Activated CD8-positive, alpha-beta memory T cell treated with anti-CD3 and anti-CD28 coated beads, Interleukin-2, amount 50 U/mL, for 24 hours (primary cell): ENCODE results near the gene KNTC1.
"Not testable (repeated sequence)": the region's sequence is repeated elsewhere in the genome, so short reads cannot be mapped to it uniquely, and the experiment has no call there.

Source experiments
- DNase-seq: peaks from one replicate; pipeline ENCODE4 v3.0.0-alpha.2; 2020; ENCODE audit errors: extremely low read depth

KNTC1 gene

DNA sequence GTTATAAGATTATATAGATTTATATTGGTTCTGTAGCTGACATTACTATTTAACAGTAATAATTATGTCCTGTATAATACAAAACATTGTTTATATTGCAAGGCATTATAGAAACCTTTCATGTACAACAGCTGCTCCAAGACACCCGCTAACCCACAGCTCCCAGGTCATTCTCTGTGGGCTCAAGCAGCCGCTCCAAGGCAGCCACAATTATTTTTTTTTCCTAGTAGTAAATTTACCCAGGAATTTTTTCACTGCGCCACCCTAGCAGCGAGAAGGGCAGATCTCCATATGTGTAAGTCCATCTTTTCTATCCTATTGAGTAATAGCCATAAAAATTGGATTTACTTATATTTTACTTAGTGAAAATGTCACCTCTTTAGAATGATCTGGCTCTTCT, 36.3 kb downstream of the KNTC1 start:
- no peak for DNase-seq

DNA sequence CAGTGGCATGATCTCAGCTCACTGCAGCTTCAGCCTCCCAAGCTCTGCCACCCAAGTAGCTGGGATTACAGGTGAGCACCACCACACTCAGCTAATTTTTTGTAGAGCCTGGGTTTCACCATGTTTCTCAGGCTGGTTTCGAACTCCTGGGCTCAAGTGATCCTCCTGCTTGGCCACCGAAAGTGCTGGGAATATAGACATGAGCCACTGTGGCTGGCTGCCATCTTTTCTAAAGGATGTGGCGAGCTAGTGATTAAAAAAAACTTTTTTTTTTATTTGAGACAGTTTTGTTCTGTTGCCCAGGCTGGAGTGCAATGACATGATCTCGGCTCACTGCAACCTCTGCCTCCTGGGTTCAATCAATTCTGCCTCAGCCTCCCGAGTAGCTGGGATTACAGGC, 39.8 kb downstream of the KNTC1 start:
- DNase-seq: not testable (repeated sequence)

DNA sequence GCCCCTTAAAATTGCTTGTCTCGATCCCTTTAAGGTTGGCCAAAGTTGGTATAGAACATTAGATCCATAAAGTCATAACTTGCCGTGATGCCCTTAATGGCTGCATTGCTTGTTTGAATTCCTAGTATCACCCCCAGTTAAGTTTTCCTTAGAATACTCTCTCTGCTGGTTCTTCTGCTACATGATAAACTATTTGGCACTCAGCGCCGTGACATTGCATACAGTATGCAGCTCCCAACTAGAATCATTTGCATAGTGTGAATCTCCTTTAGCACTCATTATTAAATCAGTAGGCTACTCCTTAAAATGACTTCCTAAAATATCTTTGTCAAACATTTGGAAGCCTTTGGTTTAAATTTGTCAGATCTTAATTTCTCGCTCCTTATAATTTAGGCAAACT, 42.2 kb downstream of the KNTC1 start:
- no peak for DNase-seq

DNA sequence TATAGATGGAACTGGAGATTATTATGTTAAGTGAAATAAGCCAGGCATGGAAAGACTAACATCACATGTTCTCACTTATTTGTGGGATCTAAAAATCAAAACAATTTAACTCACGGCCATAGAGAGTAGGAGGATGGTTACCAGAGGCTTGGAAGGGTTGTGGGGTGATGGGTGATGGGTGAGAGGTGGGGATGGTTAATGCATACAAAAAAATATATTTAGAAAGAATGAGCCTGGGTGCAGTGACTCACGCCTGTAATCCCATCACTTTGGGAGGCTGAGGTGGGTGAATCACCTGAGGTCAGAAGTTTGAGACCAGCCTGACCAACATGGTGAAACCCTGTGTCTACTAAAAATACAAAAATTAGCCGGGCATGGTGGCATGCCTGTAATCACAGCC, 43.0 kb downstream of the KNTC1 start:
- DNase-seq: not testable (repeated sequence)

DNA sequence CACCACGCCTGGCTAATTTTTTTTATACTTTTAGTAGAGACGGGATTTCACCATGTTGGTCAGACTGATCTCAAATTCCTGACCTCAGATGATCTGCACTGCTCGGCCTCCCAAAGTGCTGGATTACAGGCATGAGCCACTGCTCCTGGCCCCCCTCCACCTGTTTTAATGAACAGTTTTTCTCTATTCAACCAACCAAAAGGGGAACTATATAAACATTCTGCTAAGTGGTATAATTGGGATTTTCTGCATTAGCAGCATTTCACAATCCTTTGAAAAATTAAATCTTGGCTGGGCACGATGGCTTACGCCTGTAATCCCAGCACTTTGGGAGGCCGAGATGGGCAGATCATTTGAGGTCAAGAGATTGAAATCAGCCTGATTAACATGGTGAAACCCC, 44.8 kb downstream of the KNTC1 start:
- DNase-seq: no peak

DNA sequence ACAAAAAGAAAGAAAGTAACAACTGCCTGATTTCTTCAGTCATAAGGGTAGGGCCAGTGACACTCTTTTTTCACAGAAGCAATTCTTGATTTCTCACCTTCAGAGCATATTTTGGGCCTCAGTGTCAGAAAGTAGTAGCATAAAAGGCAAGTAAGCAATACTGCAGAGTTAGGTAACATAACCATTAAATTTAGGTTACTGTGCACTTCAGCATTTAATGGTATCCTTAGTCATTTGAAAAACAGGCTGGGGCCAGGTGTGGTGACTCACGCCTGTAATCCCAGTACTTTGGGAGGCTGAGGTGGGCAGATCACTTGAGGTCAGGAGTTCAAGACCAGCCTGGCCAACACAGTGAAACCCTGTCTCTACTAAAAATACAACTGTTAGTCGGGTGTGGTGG, 56.2 kb downstream of the KNTC1 start:
- not testable (repeated sequence) for DNase-seq

DNA sequence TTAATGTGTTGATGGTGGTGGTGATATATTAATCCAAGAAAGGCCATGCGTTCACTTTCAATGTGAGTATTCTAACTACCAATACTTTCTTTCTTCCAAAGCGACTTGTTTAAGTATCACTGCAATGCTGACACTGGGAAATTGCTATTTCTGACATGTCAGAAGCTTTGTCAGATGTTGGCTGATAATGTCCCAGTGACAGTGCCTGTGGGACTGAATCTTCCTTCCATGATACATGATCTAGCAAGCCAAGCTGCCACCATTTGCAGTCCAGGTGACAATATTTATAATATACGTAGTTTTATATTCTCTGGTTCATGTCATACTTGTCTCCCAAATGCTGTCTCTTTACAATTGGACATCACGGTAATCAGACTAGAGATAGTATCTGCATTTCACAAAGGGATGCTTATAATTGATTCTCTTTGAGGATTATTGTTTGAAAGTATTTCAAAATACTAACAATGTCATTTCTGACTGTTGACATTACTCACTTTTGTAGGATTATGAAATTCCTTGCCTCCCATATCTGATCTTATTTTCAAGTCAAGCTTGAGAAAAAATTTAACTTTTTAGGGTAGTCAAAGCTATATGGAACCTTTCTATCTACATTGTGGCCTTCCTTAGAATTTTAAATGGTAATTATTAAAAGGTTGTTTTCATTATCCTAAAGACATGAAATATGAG, 57.3 kb downstream of the KNTC1 start:
- no peak for DNase-seq

DNA sequence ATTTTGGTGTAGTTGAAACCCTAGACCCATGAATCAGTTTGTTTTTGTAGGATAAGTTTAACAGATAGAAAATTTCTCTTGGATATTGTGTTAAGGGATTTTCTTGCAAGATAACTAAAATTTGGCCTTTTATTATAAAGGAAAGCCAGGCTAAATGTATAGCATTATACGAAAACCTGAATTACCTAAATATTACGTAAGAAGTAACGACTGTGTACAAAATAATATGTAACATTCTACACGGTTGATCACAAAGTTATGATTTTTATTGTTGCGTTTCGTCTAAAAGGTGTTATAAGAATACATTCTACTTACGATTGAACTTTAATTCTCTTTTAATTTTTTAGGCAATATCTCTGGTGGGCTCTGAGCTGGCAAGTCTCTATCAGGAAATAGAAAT, 63.9 kb downstream of the KNTC1 start:
- DNase-seq: no peak

DNA sequence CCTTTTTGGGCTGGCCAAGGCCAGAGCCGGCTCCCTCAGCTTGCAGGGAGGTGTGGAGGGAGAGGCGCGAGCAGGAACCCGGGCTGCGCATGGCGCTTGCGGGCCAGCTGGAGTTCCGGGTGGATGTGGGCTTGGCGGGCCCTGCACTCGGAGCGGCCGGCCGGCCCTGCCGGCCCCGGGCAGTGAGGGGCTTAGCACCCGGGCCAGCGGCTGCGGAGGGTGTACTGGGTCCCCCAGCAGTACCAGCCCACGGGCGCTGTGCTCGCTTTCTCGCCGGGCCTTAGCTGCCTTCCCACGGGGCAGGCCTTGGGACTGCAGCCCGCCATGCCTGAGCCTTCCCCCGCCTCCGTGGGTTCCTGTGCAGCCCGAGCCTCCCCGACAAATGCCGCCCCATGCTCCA, 64.9 kb downstream of the KNTC1 start:
- DNase-seq: not testable (repeated sequence)

DNA sequence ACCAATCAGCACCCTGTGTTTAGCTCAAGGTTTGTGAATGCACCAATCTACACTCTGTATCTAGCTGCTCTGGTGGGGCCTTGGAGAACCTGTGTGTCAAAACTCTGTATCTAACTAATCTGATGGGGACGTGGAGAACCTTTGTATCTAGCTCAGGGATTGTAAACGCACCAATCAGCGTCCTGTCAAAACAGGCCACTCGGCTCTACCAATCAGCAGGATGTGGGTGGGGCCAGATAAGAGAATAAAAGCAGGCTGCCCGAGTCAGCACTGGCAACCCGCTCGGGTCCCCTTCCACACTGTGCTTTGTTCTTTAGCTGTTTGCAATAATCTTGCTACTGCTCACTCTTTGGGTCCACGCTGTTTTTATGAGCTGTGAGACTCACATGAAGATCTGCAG, 65.5 kb downstream of the KNTC1 start:
- not testable (repeated sequence) for DNase-seq

DNA sequence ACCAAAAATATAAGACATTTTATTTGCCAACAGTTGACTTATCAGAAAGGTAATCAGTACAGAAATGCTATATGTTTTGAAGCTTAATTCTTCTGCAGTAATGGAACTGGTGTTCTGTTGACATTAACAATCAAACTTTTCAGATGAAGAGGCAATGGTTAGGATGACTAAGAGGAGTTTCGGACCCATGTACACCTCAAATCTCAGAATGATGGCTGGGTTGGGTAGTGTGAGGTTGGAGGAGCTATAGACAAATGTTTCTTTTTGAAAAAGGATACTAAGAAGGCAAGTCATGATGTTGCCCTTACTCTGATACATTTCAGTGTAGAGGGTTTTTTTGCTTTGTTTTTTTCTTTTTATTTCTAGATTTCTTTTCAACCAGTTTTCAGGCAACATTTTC, 66.9 kb downstream of the KNTC1 start:
- no peak for DNase-seq

DNA sequence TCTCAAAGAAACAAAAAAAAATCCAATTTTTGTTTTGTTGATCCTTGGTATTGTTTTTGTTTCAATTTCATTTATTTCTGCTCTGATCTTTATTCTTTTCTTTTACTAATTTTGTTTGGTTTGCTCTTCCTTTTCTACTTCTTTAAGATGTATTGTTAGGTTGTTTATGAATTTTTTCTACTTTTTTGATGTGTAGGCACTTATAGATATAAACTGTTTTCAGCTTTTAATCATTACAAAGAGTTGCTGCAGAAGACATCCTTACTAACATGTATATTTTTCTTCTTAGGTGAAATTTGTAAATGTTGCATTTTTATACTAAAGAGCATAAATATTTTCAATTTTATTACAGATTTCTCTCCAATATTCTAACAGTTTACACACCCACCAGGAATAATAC, 69.8 kb downstream of the KNTC1 start:
- no peak for DNase-seq

DNA sequence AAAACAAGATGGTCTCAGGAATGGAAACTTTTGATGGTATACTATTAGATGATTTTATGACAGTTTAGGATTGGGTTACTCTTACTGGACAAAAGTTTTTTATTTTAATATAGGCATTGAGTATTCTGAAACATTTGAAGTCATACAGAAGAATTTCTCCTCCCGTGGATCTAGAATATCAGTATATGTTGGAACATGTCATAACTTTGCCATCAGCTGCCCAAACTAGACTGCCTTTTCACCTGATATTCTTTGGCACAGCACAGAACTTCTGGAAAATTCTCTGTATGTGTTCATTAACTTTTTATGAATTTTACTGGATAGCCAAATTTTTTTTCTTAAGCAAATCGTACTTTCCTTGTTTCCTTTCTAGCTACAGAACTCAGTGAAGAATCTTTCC, 75.4 kb downstream of the KNTC1 start:
- no peak for DNase-seq

DNA sequence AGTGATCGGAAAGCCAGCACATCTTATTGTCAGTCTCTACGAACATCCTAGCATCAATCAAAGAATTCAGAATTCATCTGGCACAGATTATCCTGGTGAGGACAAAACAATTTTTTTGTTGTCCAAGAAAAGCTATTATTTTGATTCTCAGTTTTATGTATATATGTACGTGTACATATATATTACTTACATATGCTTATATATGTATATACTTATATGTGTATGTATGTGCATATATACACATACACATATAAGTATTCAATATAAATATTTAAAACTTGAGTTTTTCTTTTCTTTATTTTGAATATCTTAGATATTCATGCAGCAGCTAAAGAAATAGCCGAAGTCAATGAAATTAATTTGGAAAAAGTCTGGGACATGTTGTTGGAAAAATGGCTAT, 77.9 kb downstream of the KNTC1 start:
- no peak for DNase-seq

DNA sequence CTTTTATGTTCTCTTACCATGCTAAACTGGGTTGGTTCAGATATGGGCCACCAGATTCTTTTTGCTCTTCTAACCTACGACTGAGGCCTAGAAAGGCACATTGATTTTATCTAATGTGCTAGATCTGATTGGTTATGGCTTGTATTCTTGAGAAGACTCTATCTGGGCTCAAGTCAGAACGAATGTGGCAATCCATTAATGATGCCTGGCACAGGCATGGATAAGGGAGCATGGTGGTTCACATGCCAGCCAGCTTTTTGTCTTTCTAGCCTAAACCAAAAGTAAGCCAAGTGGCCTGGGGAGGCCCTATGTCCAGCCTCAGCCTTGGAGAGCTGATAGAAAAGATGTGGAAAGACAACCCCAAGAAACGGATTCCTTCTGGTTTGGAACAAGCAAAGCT, 82.7 kb downstream of the KNTC1 start:
- no peak for DNase-seq

DNA sequence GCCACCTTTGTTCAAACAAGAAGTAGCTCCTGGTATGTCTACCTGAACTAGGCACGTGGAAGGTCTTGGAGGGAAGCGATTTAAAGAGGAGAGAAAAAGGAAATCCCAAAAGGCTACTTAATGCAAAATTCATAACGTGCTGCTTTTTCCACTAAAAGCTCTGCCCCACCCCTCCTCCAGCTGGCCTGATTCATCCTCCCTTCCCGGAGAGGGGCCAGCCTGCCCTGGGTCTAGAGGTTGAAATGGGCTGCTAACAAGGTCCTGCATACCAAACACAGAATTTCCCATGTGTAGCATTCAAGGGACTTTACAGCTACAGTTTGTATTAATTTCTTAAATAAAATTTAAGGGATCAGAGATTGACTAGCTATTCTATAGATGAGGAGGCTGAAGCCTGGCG, 83.2 kb downstream of the KNTC1 start:
- DNase-seq: no peak

DNA sequence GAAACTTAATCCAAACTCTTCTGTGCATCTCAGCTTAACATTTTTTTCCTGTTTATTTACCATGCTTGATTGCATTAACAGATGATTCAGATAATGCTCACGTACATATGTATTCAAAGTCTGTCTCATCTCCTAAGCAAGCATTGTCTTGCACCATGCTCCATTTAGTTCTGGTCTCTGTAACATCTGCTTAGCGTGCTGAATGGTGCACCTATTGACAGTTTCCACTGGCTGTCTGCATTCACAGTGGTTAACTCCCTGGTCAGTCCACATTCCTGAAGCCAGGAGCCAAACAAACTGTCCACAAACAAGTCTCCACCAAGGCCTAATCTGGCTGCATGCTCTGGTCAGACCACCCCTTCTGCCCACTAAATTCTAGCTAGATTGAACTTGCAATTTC, 83.9 kb downstream of the KNTC1 start:
- no peak for DNase-seq

DNA sequence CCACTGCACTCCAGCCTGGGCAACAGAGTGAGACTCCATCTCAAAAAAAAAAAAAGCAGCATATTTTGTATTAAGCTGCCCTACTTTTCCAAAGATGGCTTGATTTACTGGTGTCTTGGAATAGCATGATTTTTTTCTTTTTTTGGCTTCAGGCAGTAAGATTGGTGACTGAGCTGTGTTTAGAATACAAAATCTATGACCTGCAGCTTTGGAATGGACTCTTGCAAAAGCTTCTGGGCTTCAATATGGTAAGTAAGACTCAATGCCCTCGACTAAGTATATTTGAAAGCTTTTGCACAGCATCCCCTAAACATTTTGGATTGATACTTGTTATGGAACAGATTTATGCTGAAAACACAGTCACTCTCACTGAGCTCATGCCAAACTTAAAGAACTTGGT, 87.8 kb downstream of the KNTC1 start:
- no peak for DNase-seq

DNA sequence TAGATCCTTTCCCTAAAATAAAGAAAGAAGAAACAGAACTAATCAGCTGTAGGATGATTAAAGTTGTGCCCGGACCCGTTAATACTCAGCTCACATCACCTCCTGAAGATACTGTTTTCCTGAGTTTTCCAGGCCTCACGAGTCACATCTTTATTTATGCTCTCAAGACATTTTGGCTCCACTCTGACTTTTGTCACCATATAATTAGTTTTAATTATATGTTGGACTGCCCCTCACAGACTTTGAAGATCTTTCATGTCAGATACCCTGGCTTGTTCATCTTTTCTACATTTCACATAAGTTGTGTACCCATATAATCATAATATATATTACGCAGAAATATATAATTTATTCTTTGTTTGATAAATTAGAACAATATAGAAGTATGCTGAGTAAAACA, 88.7 kb downstream of the KNTC1 start:
- no peak for DNase-seq

DNA sequence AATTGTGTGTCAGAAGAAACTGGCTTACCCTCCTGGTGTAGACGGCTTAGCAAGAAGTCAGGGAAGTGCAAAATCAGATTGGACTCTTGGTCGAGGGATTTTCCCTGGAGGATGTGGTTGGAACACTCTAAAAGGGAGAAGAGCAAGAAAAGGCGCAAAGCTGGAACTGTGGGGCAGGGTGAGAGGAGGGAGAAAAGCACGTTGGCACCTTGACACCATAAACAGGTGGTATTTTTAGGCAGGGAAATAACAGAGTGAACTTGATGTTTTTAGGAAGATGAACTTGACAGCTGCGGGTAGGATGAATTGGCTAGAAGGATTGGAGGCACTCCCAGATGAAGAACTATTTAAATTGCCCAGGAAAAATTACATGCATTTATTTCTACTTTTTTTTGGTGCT, 108.4 kb downstream of the KNTC1 start:
- DNase-seq: no peak

DNA sequence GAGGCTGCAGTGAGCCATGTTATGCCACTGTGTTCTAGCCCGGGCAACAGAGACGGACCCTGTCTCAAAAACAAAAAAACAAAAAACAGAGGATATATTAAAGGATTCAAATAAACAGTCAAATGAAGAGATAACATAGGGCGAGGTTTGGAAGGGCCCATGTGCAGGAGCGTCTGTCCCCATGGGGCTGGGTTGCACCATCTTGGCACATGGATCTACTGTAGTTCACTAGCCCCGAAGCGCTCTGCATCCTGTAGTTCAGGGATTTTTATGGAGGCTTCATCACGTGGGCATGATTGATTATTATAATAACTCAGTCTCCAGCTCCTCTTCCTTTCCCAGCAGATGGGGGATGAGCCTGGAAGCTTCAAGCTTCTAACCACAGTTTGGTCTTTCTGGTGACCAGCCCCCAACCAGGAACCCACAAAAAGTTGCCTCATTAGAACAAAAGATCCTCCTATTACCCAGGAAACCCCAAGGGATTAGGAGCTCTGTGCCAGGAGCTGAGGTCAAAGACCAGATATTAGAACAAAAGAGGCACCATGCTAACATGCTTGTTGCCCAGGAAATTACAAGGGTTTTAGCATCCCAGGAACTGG, 116.3 kb downstream of the KNTC1 start:
- DNase-seq: no peak

DNA sequence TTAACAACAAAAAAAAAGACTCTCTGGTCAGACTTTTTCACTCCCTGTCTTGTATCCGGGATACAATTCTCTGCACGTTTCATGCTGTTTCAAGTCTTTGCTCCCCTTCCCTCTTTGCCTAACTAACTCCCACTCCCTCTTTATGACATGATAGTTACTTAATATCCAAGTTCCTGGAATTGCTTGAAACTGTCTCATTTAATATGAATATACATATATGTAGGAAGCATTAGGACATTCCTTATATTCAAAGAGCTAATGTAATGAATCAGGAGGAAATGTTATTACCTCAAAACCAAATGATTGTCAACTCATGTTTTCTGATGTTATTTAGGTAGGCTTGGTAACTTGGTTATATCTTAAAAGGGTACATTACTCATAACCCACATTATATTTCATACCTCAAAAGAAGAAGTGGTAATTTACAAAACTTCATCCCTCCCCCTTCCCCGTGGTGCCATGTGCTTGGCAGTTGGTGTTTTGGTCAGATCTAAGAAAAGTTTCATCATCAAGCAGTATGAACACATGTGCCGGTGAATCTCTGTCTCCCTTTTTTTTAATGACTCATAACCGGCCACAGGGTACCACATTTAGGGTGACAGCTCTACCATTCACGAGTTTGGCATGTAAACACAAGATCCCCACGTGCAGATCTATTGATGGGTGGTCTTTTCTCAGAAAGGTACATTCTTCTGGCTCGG, 119.6 kb downstream of the KNTC1 start:
- peak; percentile 27 for DNase-seq

DNA sequence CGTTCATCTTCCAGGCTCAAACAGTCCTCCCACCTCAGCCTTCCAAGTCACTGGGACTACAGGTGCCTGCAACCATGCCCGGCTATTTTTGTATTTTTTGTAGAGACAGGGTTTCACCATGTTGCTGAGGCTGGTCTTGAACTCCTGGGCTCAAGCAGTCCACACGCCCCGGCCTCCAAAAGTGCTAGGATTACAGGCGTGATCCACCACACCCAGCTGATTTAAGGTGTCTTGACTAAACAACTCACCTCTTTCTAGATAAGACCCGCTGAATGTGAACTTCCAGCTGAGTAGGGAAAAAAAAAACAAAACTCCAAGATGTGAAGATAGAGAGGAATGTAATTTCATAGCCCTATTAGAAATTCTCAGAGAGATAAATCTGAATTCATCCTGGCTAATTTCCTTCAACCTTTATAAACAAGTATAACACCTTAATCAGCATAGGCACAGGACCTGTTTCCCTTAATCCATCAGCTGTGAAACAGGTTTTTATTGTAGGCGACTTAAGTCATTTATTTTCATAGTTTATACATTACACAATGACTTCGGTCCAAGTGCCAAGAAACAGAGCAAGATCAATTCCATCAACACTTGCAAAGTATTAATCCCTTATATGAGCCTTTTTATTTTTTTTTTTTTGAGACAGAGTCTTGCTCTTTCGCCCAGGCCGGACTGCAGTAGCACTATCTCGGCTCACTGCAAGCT, 124.6 kb downstream of the KNTC1 start:
- DNase-seq: no peak
